ENCODE measurements around the gene RNF175. TPM values are rescaled to one million over a fixed set of nuclear protein-coding genes. Genes with fewer than 3 reads are reported as not detected.

Gene RNF175
- total and polyA plus RNA-seq, 7 donors, result 0.26 to 1.8 (median 0.99) TPM; not detected in 4

- H3K4me3 ChIP-seq, result no peak overlapping the region
- intact Hi-C loops (cut with DNase I), result no loop called here
- WGBS, 2 donors, result 88 to 93% methylated on average over 1 of the region's 1 CpG
- H3K27me3 ChIP-seq, result no peaks in the 10 kb centered on the region
- DNase-seq, result no peak
- no peaks in the 10 kb centered on the region for H3K36me3 ChIP-seq
- TF ChIP-seq CTCF (IDR thresholded peaks at IDR 0.05), result no peak
- no peak for TF ChIP-seq POLR2AphosphoS5 (IDR thresholded peaks at IDR 0.05)
- no peak for TF ChIP-seq POLR2A (IDR thresholded peaks at IDR 0.05)
- no peak for TF ChIP-seq EP300 (IDR thresholded peaks at IDR 0.05)
- no peaks in the 10 kb centered on the region for H3K4me1 ChIP-seq
- H3K9me3 ChIP-seq, result no peaks in the 10 kb centered on the region
- H3K27ac ChIP-seq, result no peak overlapping the region
These were observed 34.0 kb downstream of the RNF175 start for GRCh38 chr4:153725831-153726154.

GRCh38 chr4:153725136-153725830 lies 34.5 kb downstream of the RNF175 start:
- 89 to 94% methylated on average over 5 of the region's 5 CpGs for WGBS, 2 donors
- H3K4me3 ChIP-seq, result no peak overlapping the region
- no peaks in the 10 kb centered on the region for H3K27me3 ChIP-seq
- intact Hi-C loops (cut with DNase I), result no loop called here
- H3K9me3 ChIP-seq, result no peaks in the 10 kb centered on the region
- DNase-seq, result no peak
- no peaks in the 10 kb centered on the region for H3K36me3 ChIP-seq
- H3K27ac ChIP-seq, result no peak overlapping the region
- H3K4me1 ChIP-seq, result no peaks in the 10 kb centered on the region
- no peak for TF ChIP-seq POLR2AphosphoS5 (IDR thresholded peaks at IDR 0.05)
- no peak for TF ChIP-seq CTCF (IDR thresholded peaks at IDR 0.05)
- TF ChIP-seq POLR2A (IDR thresholded peaks at IDR 0.05), result no peak
- no peak for TF ChIP-seq EP300 (IDR thresholded peaks at IDR 0.05)

GRCh38 chr4:153724606-153725005 lies 35.2 kb downstream of the RNF175 start:
- TF ChIP-seq POLR2AphosphoS5 (IDR thresholded peaks at IDR 0.05) (no peak), POLR2A (IDR thresholded peaks at IDR 0.05) (no peak), EP300 (IDR thresholded peaks at IDR 0.05) (no peak), CTCF (IDR thresholded peaks at IDR 0.05) (no peak)
- no peaks in the 10 kb centered on the region for H3K27me3 ChIP-seq
- 89 to 90% methylated on average over 5 of the region's 5 CpGs for WGBS, 2 donors
- H3K36me3 ChIP-seq, result no peaks in the 10 kb centered on the region
- intact Hi-C loops (cut with DNase I), result no loop called here
- DNase-seq, result no peak
- H3K4me1 ChIP-seq, result no peaks in the 10 kb centered on the region
- H3K9me3 ChIP-seq, result no peaks in the 10 kb centered on the region
- no peak overlapping the region for H3K27ac ChIP-seq
- no peak overlapping the region for H3K4me3 ChIP-seq

- TF ChIP-seq POLR2AphosphoS5 (IDR thresholded peaks at IDR 0.05), result no peak
- TF ChIP-seq EP300 (IDR thresholded peaks at IDR 0.05), result no peak
- TF ChIP-seq CTCF (IDR thresholded peaks at IDR 0.05), result no peak
- no peak for TF ChIP-seq POLR2A (IDR thresholded peaks at IDR 0.05)
- H3K9me3 ChIP-seq, result no peaks in the 10 kb centered on the region
- no peak overlapping the region for H3K4me3 ChIP-seq
- H3K4me1 ChIP-seq, result no peaks in the 10 kb centered on the region
- 71 to 75% methylated on average over 1 of the region's 1 CpG for WGBS, 2 donors
- no peaks in the 10 kb centered on the region for H3K36me3 ChIP-seq
- intact Hi-C loops (cut with DNase I), result no loop called here
- no peak overlapping the region for H3K27ac ChIP-seq
- DNase-seq, result no peak
- H3K27me3 ChIP-seq, result no peaks in the 10 kb centered on the region
These were observed 37.8 kb downstream of the RNF175 start for GRCh38 chr4:153722036-153722435.

All from sigmoid colon (tissue), 7 donors.